H9 (cell line): ENCODE data around the gene WNT5B. TPM values are rescaled to one million over a fixed set of nuclear protein-coding genes. Genes with fewer than 3 reads are reported as not detected.

Source experiments
- DNase-seq: peaks from one replicate; pipeline ENCODE4 v3.0.0-alpha.2; 2017
- H2AFZ ChIP-seq: one replicate; pipeline ENCODE4 v1.6.1; 2013; ENCODE audit warnings: mild to moderate bottlenecking, low read length, control low read depth, moderate library complexity
- H2AK5ac ChIP-seq: 2 replicates; pipeline ENCODE4 v1.6.1; 2013; ENCODE audit warnings: low read length, control low read depth, mixed read lengths; ENCODE audit not compliant: insufficient read length
- H2BK120ac ChIP-seq: one replicate; pipeline ENCODE4 v1.6.1; 2013; ENCODE audit warnings: low read depth, mild to moderate bottlenecking, low read length, control low read depth, inconsistent platforms; ENCODE audit not compliant: poor library complexity, severe bottlenecking
- H2BK12ac ChIP-seq: 2 replicates; pipeline ENCODE4 v1.6.1; 2013; ENCODE audit warnings: low read length, control low read depth, mixed read lengths, low read depth; ENCODE audit not compliant: insufficient read length
- H2BK15ac ChIP-seq: 2 replicates; pipeline ENCODE4 v1.6.1; 2013; ENCODE audit warnings: low read depth, low read length, control low read depth
- H2BK20ac ChIP-seq: one replicate; pipeline ENCODE4 v1.6.1; 2013; ENCODE audit warnings: low read depth, mild to moderate bottlenecking, low read length, control low read depth, inconsistent platforms; ENCODE audit not compliant: poor library complexity, severe bottlenecking
- H2BK5ac ChIP-seq: 2 replicates; pipeline ENCODE4 v1.6.1; 2013; ENCODE audit warnings: low read length, control low read depth, mixed read lengths; ENCODE audit not compliant: insufficient read length
- H3K14ac ChIP-seq: 2 replicates; pipeline ENCODE4 v1.6.1; 2013; ENCODE audit warnings: low read length, control low read depth; ENCODE audit not compliant: insufficient read depth
- H3K18ac ChIP-seq: 2 replicates; pipeline ENCODE4 v1.6.1; 2013; ENCODE audit warnings: low read depth, mild to moderate bottlenecking, mixed read lengths, low read length, control low read depth; ENCODE audit not compliant: insufficient read length
- H3K23ac ChIP-seq: 2 replicates; pipeline ENCODE4 v1.6.1; 2013; ENCODE audit warnings: low read length, control low read depth, mixed read lengths, low read depth; ENCODE audit not compliant: insufficient read length
- H3K23me2 ChIP-seq: 2 replicates; pipeline ENCODE4 v1.6.1; 2013; ENCODE audit warnings: low read depth, mild to moderate bottlenecking, mixed read lengths, low read length, control low read depth; ENCODE audit not compliant: insufficient read length, poor library complexity, severe bottlenecking
- H3K27ac ChIP-seq: 2 replicates; pipeline ENCODE4 v1.5.1; 2013; ENCODE audit warnings: low read length, control low read depth, mixed read lengths, low read depth; ENCODE audit not compliant: insufficient read length
- H3K27me3 ChIP-seq: 2 replicates; pipeline ENCODE4 v1.6.1; 2013; ENCODE audit warnings: low read length, control low read depth, inconsistent platforms; ENCODE audit not compliant: insufficient read depth
- H3K4ac ChIP-seq: 2 replicates; pipeline ENCODE4 v1.6.1; 2013; ENCODE audit warnings: low read depth, mild to moderate bottlenecking, control low read depth, inconsistent platforms, low read length, moderate library complexity
- H3K4me1 ChIP-seq: 2 replicates; pipeline ENCODE4 v1.6.1; 2013; ENCODE audit warnings: low read length, control low read depth, inconsistent platforms; ENCODE audit not compliant: insufficient read depth
- H3K4me2 ChIP-seq: 2 replicates; pipeline ENCODE4 v1.6.1; 2013; ENCODE audit warnings: low read length, control low read depth, mixed read lengths; ENCODE audit not compliant: insufficient read length, insufficient read depth
- H3K56ac ChIP-seq: 2 replicates; pipeline ENCODE4 v1.6.1; 2013; ENCODE audit warnings: low read depth, mild to moderate bottlenecking, mixed read lengths, low read length, control low read depth; ENCODE audit not compliant: insufficient read length
- H3K79me1 ChIP-seq: 2 replicates; pipeline ENCODE4 v1.6.1; 2013; ENCODE audit warnings: low read depth, mild to moderate bottlenecking, moderate library complexity, low read length, control low read depth, inconsistent platforms; ENCODE audit not compliant: insufficient read depth, poor library complexity, severe bottlenecking
- H3K79me2 ChIP-seq: 2 replicates; pipeline ENCODE4 v1.6.1; 2013; ENCODE audit warnings: low read length, control low read depth, inconsistent platforms; ENCODE audit not compliant: insufficient read depth
- H3K9ac ChIP-seq: 2 replicates; pipeline ENCODE4 v1.6.1; 2013; ENCODE audit warnings: low read length, control low read depth, mixed read lengths; ENCODE audit not compliant: insufficient read length; ENCODE audit errors: extremely low read depth
- H3K9me3 ChIP-seq: one replicate; pipeline ENCODE4 v1.6.1; 2013; ENCODE audit warnings: low read depth, low read length, inconsistent platforms; ENCODE audit not compliant: control insufficient read depth
- H3T11ph ChIP-seq: one replicate; pipeline ENCODE4 v1.6.1; 2013; ENCODE audit warnings: mild to moderate bottlenecking, low read length, control low read depth, inconsistent platforms
- H4K20me1 ChIP-seq: one replicate; pipeline ENCODE4 v1.6.1; 2013; ENCODE audit not compliant: control insufficient read depth, insufficient read length, insufficient read depth
- H4K5ac ChIP-seq: 2 replicates; pipeline ENCODE4 v1.6.1; 2013; ENCODE audit warnings: low read depth, mild to moderate bottlenecking, mixed read lengths, low read length, control low read depth; ENCODE audit not compliant: insufficient read length
- H4K8ac ChIP-seq: replicated peaks from 2 replicates; pipeline ENCODE4 v1.6.1; 2013; ENCODE audit warnings: low read length, control low read depth, mixed read lengths, low read depth; ENCODE audit not compliant: insufficient read length
- H4K91ac ChIP-seq: 2 replicates; pipeline ENCODE4 v1.6.1; 2013; ENCODE audit warnings: low read depth, mild to moderate bottlenecking, moderate library complexity, mixed read lengths, low read length, control low read depth; ENCODE audit not compliant: insufficient read length
- H3K27ac Mint-ChIP-seq, 3 experiments: 2 replicates in 2 of 3; 3 replicates in 1 of 3; pipeline ENCODE4 v1.8.0; 2020 to 2021; ENCODE audit warnings: mixed read lengths in 3 of 3, mild to moderate bottlenecking in 1 of 3, moderate library complexity in 1 of 3
- H3K27me3 Mint-ChIP-seq: 2 replicates; pipeline ENCODE4 v1.8.0; 2021; ENCODE audit warnings: low read depth, mild to moderate bottlenecking, moderate library complexity, mixed read lengths
- H3K36me3 Mint-ChIP-seq, 3 experiments: 2 replicates in 2 of 3; 3 replicates in 1 of 3; pipeline ENCODE4 v1.8.0; 2020 to 2021; ENCODE audit warnings: low read depth in 3 of 3, mixed read lengths in 3 of 3; ENCODE audit not compliant: insufficient read depth in 1 of 3
- H3K4me1 Mint-ChIP-seq, 2 experiments: 2 replicates each; pipeline ENCODE4 v1.8.0; 2020; ENCODE audit warnings: mixed read lengths in 2 of 2
- H3K4me3 Mint-ChIP-seq, 2 experiments: 2 replicates in 1 of 2; 3 replicates in 1 of 2; pipeline ENCODE4 v1.8.0; 2020 to 2021; ENCODE audit warnings: mild to moderate bottlenecking in 2 of 2, mixed read lengths in 2 of 2, moderate library complexity in 1 of 2
- H3K9me3 Mint-ChIP-seq, 2 experiments: 2 replicates in 1 of 2; 3 replicates in 1 of 2; pipeline ENCODE4 v1.8.0; 2020; ENCODE audit warnings: mild to moderate bottlenecking in 2 of 2, mixed read lengths in 2 of 2, moderate library complexity in 1 of 2
- CTCF ChIP-seq: fragments of 200-600 bp; sonication (generic); conservative IDR thresholded peaks from 3 replicates; pipeline ENCODE4 v1.8.0; 2021; ENCODE audit warnings: antibody characterized with exemption, mild to moderate bottlenecking
- WGBS: extraction: QIAGEN DNeasy Blood & Tissue Kit; methylation state at CpG from one replicate; pipeline ENCODE4 v1.1.7; 2013; ENCODE audit warnings: missing lambda C conversion rate, low lambda C conversion rate, mixed read lengths; ENCODE audit not compliant: insufficient read length; ENCODE audit errors: extremely low coverage; 5-methylcytosine and 5-hydroxymethylcytosine counted together
- total RNA-seq: library from RNA; stranded (reverse); gene quantifications from 2 replicates; pipeline ENCODE4 v1.2.1, GENCODE V29; 2021

WNT5B gene
- total RNA-seq, 1 experiment from 2014 or later: 1.5 TPM

GRCh38 chr12:1656902-1657301, 27.9 kb downstream of the WNT5B start:
- H3K79me1 ChIP-seq: no peaks in the 10 kb centered on the region
- peaks cover 42% of the 10 kb centered on the region for H3K27me3 Mint-ChIP-seq

More at GRCh38 chr12:1656902-1657301, 27.9 kb downstream of the WNT5B start:
- Histone ChIP-seq H4K91ac (no peak overlapping the region), H3K9me3 (no peaks in the 10 kb centered on the region), H3K4me2 (no peak overlapping the region), H2BK120ac (no peak overlapping the region), H3T11ph (no peak overlapping the region), H3K18ac (no peak overlapping the region), H2AFZ (no peak overlapping the region), H3K56ac (no peak overlapping the region), H3K4ac (no peak overlapping the region), H3K27ac (no peak overlapping the region), H2BK12ac (no peak overlapping the region), H4K20me1 (no peaks in the 10 kb centered on the region), H2BK5ac (no peak overlapping the region), H3K9ac (no peak overlapping the region), H4K5ac (no peak overlapping the region), H3K23me2 (peaks cover 6% of the 10 kb centered on the region), H3K4me1 (no peaks in the 10 kb centered on the region), H4K8ac (no peak overlapping the region), H2BK20ac (no peak overlapping the region), H3K23ac (no peak overlapping the region), H2AK5ac (no peak overlapping the region), H3K14ac (no peak overlapping the region), H2BK15ac (no peak overlapping the region), H3K27me3 (peaks cover 3% of the 10 kb centered on the region; the same call in 1 of the 2 replicates), H3K79me2 (no peaks in the 10 kb centered on the region)
- no peak for DNase-seq
- Mint-ChIP-seq H3K4me1 (peaks cover 4 to 9% of the 10 kb centered on the region in 2 experiments; a peak in 3 of 4 replicates), H3K36me3 (no peaks in the 10 kb centered on the region), H3K9me3 (no peaks in the 10 kb centered on the region), H3K4me3 (no peak overlapping the region), H3K27ac (no peak overlapping the region)
- WGBS: no CpG with 5 or more reads among the region's 12 CpGs
- TF ChIP-seq CTCF: no peak
